ENCODE data around the gene TSSK6.

- TF ChIP-seq ZNF274 (IDR thresholded peaks at IDR 0.05; ENCODE audit: low read depth, low read length) (no peak), YY1 (IDR thresholded peaks at IDR 0.05; ENCODE audit: insufficient read depth, insufficient read length) (no peak)
These were observed 17.7 kb upstream of the TSSK6 start for GRCh38 chr19:19532806-19533701.
